ENCODE measurements around the gene TBXAS1. TPM values are rescaled to one million over a fixed set of nuclear protein-coding genes. Genes with fewer than 3 reads are reported as not detected.

TBXAS1 gene
- total RNA-seq, 1 donor from 2014 or later: 0.26 TPM

GRCh38 chr7:140054751-140055150 is 225.7 kb downstream of the TBXAS1 start:
- DNase-seq (ENCODE audit: low read depth) (no peak), FAIRE-seq (no peak)
- no peak for TF ChIP-seq CTCF (IDR thresholded peaks at IDR 0.05; ENCODE audit: insufficient read depth, low read length, severe bottlenecking)
- Histone ChIP-seq H3K4me3 (ENCODE audit: low read depth, low read length) (no peak overlapping the region), H3K27me3 (ENCODE audit: control insufficient read depth, insufficient read depth, low read length) (no peaks in the 10 kb centered on the region), H3K36me3 (ENCODE audit: control insufficient read depth, insufficient read depth, low read length) (no peaks in the 10 kb centered on the region)

GRCh38 chr7:140055833-140056232 is 226.8 kb downstream of the TBXAS1 start:
- DNase-seq (ENCODE audit: low read depth) (no peak), FAIRE-seq (no peak)
- Histone ChIP-seq H3K4me3 (ENCODE audit: low read depth, low read length) (no peak overlapping the region), H3K36me3 (ENCODE audit: control insufficient read depth, insufficient read depth, low read length) (no peaks in the 10 kb centered on the region), H3K27me3 (ENCODE audit: control insufficient read depth, insufficient read depth, low read length) (no peaks in the 10 kb centered on the region)
- TF ChIP-seq CTCF (IDR thresholded peaks at IDR 0.05; ENCODE audit: insufficient read depth, low read length, severe bottlenecking): no peak

- no peak for TF ChIP-seq CTCF (IDR thresholded peaks at IDR 0.05; ENCODE audit: insufficient read depth, low read length, severe bottlenecking)
- Histone ChIP-seq H3K4me3 (ENCODE audit: low read depth, low read length) (no peak overlapping the region), H3K36me3 (ENCODE audit: control insufficient read depth, insufficient read depth, low read length) (no peaks in the 10 kb centered on the region), H3K27me3 (ENCODE audit: control insufficient read depth, insufficient read depth, low read length) (no peaks in the 10 kb centered on the region)
- DNase-seq (ENCODE audit: low read depth) (no peak), FAIRE-seq (no peak)
These were observed 227.5 kb downstream of the TBXAS1 start for GRCh38 chr7:140056431-140057142.

GRCh38 chr7:140057143-140057535 is 228.1 kb downstream of the TBXAS1 start:
- H3K27me3 ChIP-seq (ENCODE audit: control insufficient read depth, insufficient read depth, low read length): no peaks in the 10 kb centered on the region
- no peak overlapping the region for H3K4me3 ChIP-seq (ENCODE audit: low read depth, low read length)
- TF ChIP-seq CTCF (IDR thresholded peaks at IDR 0.05; ENCODE audit: insufficient read depth, low read length, severe bottlenecking): no peak
- FAIRE-seq (no peak), DNase-seq (ENCODE audit: low read depth) (no peak)
- H3K36me3 ChIP-seq (ENCODE audit: control insufficient read depth, insufficient read depth, low read length): no peaks in the 10 kb centered on the region

GRCh38 chr7:140058517-140058916 is 229.5 kb downstream of the TBXAS1 start:
- no peak overlapping the region for H3K4me3 ChIP-seq (ENCODE audit: low read depth, low read length)
- FAIRE-seq: no peak
- TF ChIP-seq CTCF (IDR thresholded peaks at IDR 0.05; ENCODE audit: insufficient read depth, low read length, severe bottlenecking): no peak
- no peaks in the 10 kb centered on the region for H3K36me3 ChIP-seq (ENCODE audit: control insufficient read depth, insufficient read depth, low read length)
- DNase-seq (ENCODE audit: low read depth): no peak
- no peaks in the 10 kb centered on the region for H3K27me3 ChIP-seq (ENCODE audit: control insufficient read depth, insufficient read depth, low read length)

All from bronchial epithelial cell (primary cell).